GM12878 (cell line): ENCODE measurements around the gene CDKN2B-AS1. TPM values are rescaled to one million over a fixed set of nuclear protein-coding genes. Genes with fewer than 3 reads are reported as not detected.

Experiments used
- ATAC-seq: fragments of 200-7000 bp; cut with Tn5 transposase; 3 replicates; pipeline ENCODE4 v1.9.1; 2020; ENCODE audit warnings: mild to moderate bottlenecking, moderate library complexity
- BruUV-seq: library from RNA; stranded (reverse); fragments of 400-500 nt; replicated peaks from 2 replicates; lab custom pipeline; 2021; lab: Mats Ljungman, UMichigan
- CTCF ChIA-PET: fragments of 300-600 bp; sonication (Branson Sonifier 250); formaldehyde crosslinking; extraction: SDS; loops from one replicate; lab custom pipeline; 2021; ENCODE audit warnings: inconsistent platforms; lab: Yijun Ruan, JAX
- POLR2A ChIA-PET: fragments of 350-600 bp; formaldehyde crosslinking; extraction: SDS; loops from one replicate; lab custom pipeline; 2021; ENCODE audit warnings: inconsistent platforms; lab: Charles Lee
- RAD21 ChIA-PET: fragments of 300-600 bp; sonication (Branson Sonifier 250); formaldehyde crosslinking; loops from one replicate; lab custom pipeline; 2023; ENCODE audit warnings: antibody characterized with exemption; ENCODE audit not compliant: unreplicated experiment; lab: Charles Lee
- SMC1A ChIA-PET: fragments of 300-600 bp; sonication (Branson Sonifier 250); formaldehyde crosslinking; loops from one replicate; lab custom pipeline; 2023; ENCODE audit not compliant: unreplicated experiment, uncharacterized antibody; lab: Charles Lee
- DNase-seq: peaks from one replicate; pipeline ENCODE4 v3.0.0-alpha.2; 2011; ENCODE audit warnings: low read depth, low spot score
- FAIRE-seq: peaks from 3 replicates; lab custom pipeline; 2011; peaks lifted over from hg19 to GRCh38; lab: Jason Lieb, UNC
- H2AFZ ChIP-seq: 2 replicates; pipeline ENCODE4 v1.6.0; 2011; ENCODE audit warnings: low read depth, low read length, control low read depth; ENCODE audit not compliant: control insufficient read depth
- H3K27ac ChIP-seq: 2 replicates; pipeline ENCODE4 v1.5.1; 2011; ENCODE audit warnings: control low read depth; ENCODE audit not compliant: control insufficient read depth, insufficient read depth
- H3K27me3 ChIP-seq, 2 experiments: replicated peaks in 1 of 2; 2 replicates each; pipeline versions ENCODE4 v1.6.0 to v1.6.1; 2011; ENCODE audit warnings: low read length in 1 of 2; ENCODE audit not compliant: control insufficient read depth in 2 of 2, insufficient read depth in 2 of 2
- H3K36me3 ChIP-seq, 2 experiments: 2 replicates each; pipeline ENCODE4 v1.5.1; 2011; ENCODE audit warnings: low read length in 1 of 2; ENCODE audit not compliant: control insufficient read depth in 2 of 2, insufficient read depth in 2 of 2
- H3K4me1 ChIP-seq: 2 replicates; pipeline ENCODE4 v1.6.1; 2011; ENCODE audit warnings: mild to moderate bottlenecking, low read length, moderate library complexity, mixed read lengths; ENCODE audit not compliant: control insufficient read depth, insufficient read depth
- H3K4me2 ChIP-seq: 2 replicates; pipeline ENCODE4 v1.6.0; 2011; ENCODE audit warnings: control low read depth; ENCODE audit not compliant: control insufficient read depth, insufficient read depth
- H3K4me3 ChIP-seq: fragments of 200-600 bp; sonication (generic); 2 replicates; pipeline ENCODE4 v1.5.1; 2016
- H3K79me2 ChIP-seq: 2 replicates; pipeline ENCODE4 v1.6.0; 2011; ENCODE audit warnings: low read length; ENCODE audit not compliant: control insufficient read depth, insufficient read depth
- H3K9ac ChIP-seq: 2 replicates; pipeline ENCODE4 v1.8.0; 2011; ENCODE audit warnings: low read length, control low read depth, mixed read lengths; ENCODE audit not compliant: control insufficient read depth, insufficient read depth
- H3K9me3 ChIP-seq: replicated peaks from 3 replicates; pipeline ENCODE4 v1.5.1; 2011; ENCODE audit warnings: mild to moderate bottlenecking, low read length; ENCODE audit not compliant: control insufficient read depth, insufficient read depth
- H4K20me1 ChIP-seq: 2 replicates; pipeline ENCODE4 v1.6.0; 2011; ENCODE audit not compliant: control insufficient read depth, insufficient read depth
- BHLHE40 ChIP-seq, 2 experiments: fragments of 450-650 bp in 1 of 2; IDR thresholded peaks; 2 replicates each; pipeline ENCODE4 v1.6.1; 2011 to 2017; ENCODE audit warnings: low read depth in 2 of 2, borderline replicate concordance in 1 of 2, improper control_type of control experiment in 1 of 2, low read length in 1 of 2, mild to moderate bottlenecking in 1 of 2
- CBX3 ChIP-seq: fragments of 200-600 bp; sonication (generic); IDR thresholded peaks from 2 replicates; pipeline ENCODE4 v1.6.1; 2016; ENCODE audit warnings: low read depth, borderline replicate concordance
- EED ChIP-seq: sonication (generic); IDR thresholded peaks from 2 replicates; pipeline ENCODE4 v1.6.1; 2016; ENCODE audit warnings: antibody characterized with exemption, low read depth
- MXI1 ChIP-seq: fragments of 150-350 bp; IDR thresholded peaks from 2 replicates; pipeline ENCODE4 v1.6.1; 2011; ENCODE audit warnings: low read depth, mild to moderate bottlenecking, inconsistent platforms, low read length, improper control_type of control experiment
- NR2F1 ChIP-seq: fragments of 450-650 bp; conservative IDR thresholded peaks from 2 replicates; pipeline ENCODE4 v1.6.1; 2017; ENCODE audit warnings: mild to moderate bottlenecking
- PRDM15 ChIP-seq: fragments of 450-650 bp; formaldehyde crosslinking; IDR thresholded peaks from 2 replicates; pipeline ENCODE4 v1.4.0; 2020; ENCODE audit warnings: mild to moderate bottlenecking, moderate library complexity
- RUNX3 ChIP-seq: IDR thresholded peaks from 2 replicates; pipeline ENCODE4 v1.6.1; 2012; ENCODE audit warnings: low read length, inconsistent platforms
- SMAD1 ChIP-seq: fragments of 450-650 bp; IDR thresholded peaks from 2 replicates; pipeline ENCODE4 v1.6.1; 2018; ENCODE audit warnings: mild to moderate bottlenecking, low read depth; ENCODE audit not compliant: partially characterized antibody
- SMAD5 ChIP-seq: IDR thresholded peaks from 2 replicates; pipeline ENCODE4 v1.6.1; 2016; ENCODE audit warnings: antibody characterized with exemption, low read depth
- USF2 ChIP-seq: IDR thresholded peaks from 2 replicates; pipeline ENCODE4 v1.6.1; 2011; ENCODE audit warnings: low read depth, low read length, improper control_type of control experiment, borderline replicate concordance
- WRNIP1 ChIP-seq: IDR thresholded peaks from 2 replicates; pipeline ENCODE4 v1.6.1; 2011; ENCODE audit warnings: low read depth, low read length, improper control_type of control experiment, borderline replicate concordance
- ZNF24 ChIP-seq: fragments of 450-650 bp; IDR thresholded peaks from 2 replicates; pipeline ENCODE4 v1.6.1; 2017; ENCODE audit warnings: antibody characterized with exemption, mild to moderate bottlenecking
- ZNF384 ChIP-seq: IDR thresholded peaks from 2 replicates; pipeline ENCODE4 v1.6.1; 2012; ENCODE audit warnings: low read depth, mild to moderate bottlenecking, low read length, improper control_type of control experiment, borderline replicate concordance
- ZNF622 ChIP-seq: fragments of 450-650 bp; IDR thresholded peaks from 2 replicates; pipeline ENCODE4 v1.6.1; 2017; ENCODE audit warnings: mild to moderate bottlenecking, inconsistent platforms
- WGBS: methylation state at CpG from one replicate; pipeline ENCODE4 v1.1.6; 2016; ENCODE audit warnings: low lambda C conversion rate; ENCODE audit not compliant: insufficient replicate concordance, insufficient coverage; ENCODE audit errors: missing lambda C conversion rate; 5-methylcytosine and 5-hydroxymethylcytosine counted together
- in situ Hi-C: fragments of 300-500 bp; cut with MboI; formaldehyde crosslinking; loops from 9 replicates; pipeline ENCODE4 v1.14.3; 2018; ENCODE audit warnings: mixed read lengths
- intact Hi-C: fragments of 100-400 bp; cut with micrococcal nuclease; formaldehyde crosslinking; loops from one replicate; pipeline ENCODE4 v1.14.2; 2022; ENCODE audit not compliant: unreplicated experiment
- polyA plus RNA-seq, 11 experiments: library from polyadenylated mRNA; depleted of rRNA in 4 of 11; unstranded in 6 of 11; stranded (reverse) in 5 of 11; fragments of >200 nt; fragmentation: Nextera tagmentation in 4 of 11; fragmentation: Illumina TruSeq in 1 of 11; extraction: Ambion mirVana in 4 of 11; extraction: Trizol in 1 of 11; gene quantifications; 1 replicate in 1 of 11; 2 replicates in 10 of 11; pipeline versions ENCODE4 v1.2.1 to v1.2.3, GENCODE V29; 2011 to 2016; ENCODE audit warnings: inconsistent platforms in 2 of 11, missing spikeins in 2 of 11, low read depth in 1 of 11
- total RNA-seq, 4 experiments: library from RNA; depleted of rRNA in 3 of 4; stranded (reverse); fragments of >200 nt in 3 of 4; fragmentation: Illumina TruSeq in 1 of 4; extraction: Trizol in 1 of 4; gene quantifications; 2 replicates each; pipeline versions ENCODE4 v1.2.1 to v1.2.3, GENCODE V29; 2013 to 2021
- TF ChIP-seq, protein P1 (sequence below): IDR thresholded peaks from 2 replicates; pipeline ENCODE4 v1.6.1; 2012; ENCODE audit warnings: low read depth, low read length, improper control_type of control experiment

CDKN2B-AS1 gene
- total and polyA plus RNA-seq, 10 of the 15 experiments (the other 5 are each of a cell fraction or from before 2014, with no cell fraction given), result 0.22 to 2.2 (median 1.0) TPM; not detected in 1

GRCh38 chr9:22129633-22130032, 135.0 kb downstream of the CDKN2B-AS1 start:
- H3K79me2 ChIP-seq, result no peaks in the 10 kb centered on the region
- in situ Hi-C loops, result no loop called here
- DNase-seq, result no peak
- no peak for FAIRE-seq
- no peaks in the 10 kb centered on the region for H3K9me3 ChIP-seq
- H4K20me1 ChIP-seq, result no peaks in the 10 kb centered on the region
- no peaks in the 10 kb centered on the region for H3K36me3 ChIP-seq
- H3K9ac ChIP-seq, result no peak overlapping the region
- ATAC-seq, result no peak
- SMC1A ChIA-PET, result no interaction called here
- peaks cover 0 to 4% of the 10 kb centered on the region in 2 experiments; a peak in 2 of 4 replicates for H3K27me3 ChIP-seq
- POLR2A ChIA-PET, result no interaction called here
- H3K4me2 ChIP-seq, result no peak overlapping the region
- H2AFZ ChIP-seq, result no peak overlapping the region
- no peak overlapping the region for H3K4me3 ChIP-seq
- CTCF ChIA-PET, result interaction anchor here (1.1 to 1.4 kb wide), 2 partner anchors 9 to 315 kb away, joined by 3 to 4 read pairs; no protein-coding TSS in a partner anchor
- no TSS peak for BruUV-seq
- TF ChIP-seq RUNX3, result no peak
- no peak for TF ChIP-seq EED
- TF ChIP-seq ZNF384, result no peak
- no peak for TF ChIP-seq ZNF24
- no peak for TF ChIP-seq BHLHE40 (IDR thresholded peaks at IDR 0.05; ENCODE audit: borderline replicate concordance in 1 of 2, low read depth in 2 of 2, low read length in 1 of 2)
- no peak for TF ChIP-seq SMAD1
- no peak for TF ChIP-seq CBX3
- TF ChIP-seq, protein P1, sequence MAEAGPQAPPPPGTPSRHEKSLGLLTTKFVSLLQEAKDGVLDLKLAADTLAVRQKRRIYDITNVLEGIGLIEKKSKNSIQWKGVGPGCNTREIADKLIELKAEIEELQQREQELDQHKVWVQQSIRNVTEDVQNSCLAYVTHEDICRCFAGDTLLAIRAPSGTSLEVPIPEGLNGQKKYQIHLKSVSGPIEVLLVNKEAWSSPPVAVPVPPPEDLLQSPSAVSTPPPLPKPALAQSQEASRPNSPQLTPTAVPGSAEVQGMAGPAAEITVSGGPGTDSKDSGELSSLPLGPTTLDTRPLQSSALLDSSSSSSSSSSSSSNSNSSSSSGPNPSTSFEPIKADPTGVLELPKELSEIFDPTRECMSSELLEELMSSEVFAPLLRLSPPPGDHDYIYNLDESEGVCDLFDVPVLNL, result no peak
- TF ChIP-seq MXI1, result no peak
- no peak for TF ChIP-seq ZNF622
- no peak for TF ChIP-seq PRDM15 (CRISPR knock-in tag)
- TF ChIP-seq SMAD5, result no peak
- TF ChIP-seq USF2, result no peak
- no peak for TF ChIP-seq NR2F1
- no peak for TF ChIP-seq WRNIP1
- TF ChIP-seq, all 136 proteins: peak for 0
- intact Hi-C loops, result no loop called here
- 19% methylated on average over 3 of the region's 3 CpGs for WGBS
- RAD21 ChIA-PET, result no interaction called here
- no peaks in the 10 kb centered on the region for H3K4me1 ChIP-seq
- no peak overlapping the region for H3K27ac ChIP-seq
